HepG2 (cell line): ENCODE measurements around the gene LRRIQ4. TPM values are rescaled to one million over a fixed set of nuclear protein-coding genes. Genes with fewer than 3 reads are reported as not detected.

ENCODE experiments used
- AGO2 ChIP-seq: fragments of 200-400 bp; formaldehyde crosslinking; optimal IDR thresholded peaks from 2 replicates; pipeline ENCODE3; 2017; ENCODE audit warnings: mild to moderate bottlenecking, low read depth, low read length, moderate library complexity
- ATRX ChIP-seq: sonication (generic); formaldehyde crosslinking; IDR thresholded peaks from 2 replicates; pipeline ENCODE4 v1.4.0; 2020; ENCODE audit warnings: missing genetic modification reagents, borderline replicate concordance
- E2F2 ChIP-seq: sonication (generic); formaldehyde crosslinking; IDR thresholded peaks from 2 replicates; pipeline ENCODE4 v1.4.0; 2020; ENCODE audit warnings: missing genetic modification reagents, borderline replicate concordance
- EZH2 ChIP-seq: conservative IDR thresholded peaks from 2 replicates; pipeline ENCODE4 v1.6.1; 2012; ENCODE audit warnings: mild to moderate bottlenecking, low read depth, low read length, moderate library complexity
- HNRNPK ChIP-seq: fragments of 200-400 bp; formaldehyde crosslinking; IDR thresholded peaks from 2 replicates; pipeline ENCODE4 v1.6.1; 2018; ENCODE audit warnings: low read length, low read depth, moderate library complexity, mild to moderate bottlenecking; ENCODE audit not compliant: poor library complexity, severe bottlenecking
- IKZF5 ChIP-seq: IDR thresholded peaks from 2 replicates; pipeline ENCODE4 v1.6.1; 2018; ENCODE audit warnings: missing genetic modification reagents, mild to moderate bottlenecking, missing compliant biosample characterization
- KDM2A ChIP-seq: sonication (generic); formaldehyde crosslinking; IDR thresholded peaks from 2 replicates; pipeline ENCODE4 v1.4.0; 2020; ENCODE audit warnings: low read depth, missing genetic modification reagents, borderline replicate concordance
- MZF1 ChIP-seq: sonication (generic); formaldehyde crosslinking; IDR thresholded peaks from 2 replicates; pipeline ENCODE4 v1.8.1; 2023; ENCODE audit warnings: mild to moderate bottlenecking, missing genetic modification reagents, borderline replicate concordance
- NCOA2 ChIP-seq: sonication (generic); formaldehyde crosslinking; IDR thresholded peaks from 2 replicates; pipeline ENCODE4 v1.8.0; 2022; ENCODE audit warnings: inconsistent platforms
- NFE2L1 ChIP-seq: sonication (generic); formaldehyde crosslinking; IDR thresholded peaks from 2 replicates; pipeline ENCODE4 v1.4.0; 2020; ENCODE audit warnings: missing genetic modification reagents, mild to moderate bottlenecking, borderline replicate concordance
- NFKBIZ ChIP-seq: IDR thresholded peaks from 2 replicates; pipeline ENCODE4 v1.6.1; 2018; ENCODE audit warnings: missing genetic modification reagents, missing compliant biosample characterization
- PATZ1 ChIP-seq: sonication (generic); formaldehyde crosslinking; IDR thresholded peaks from 2 replicates; pipeline ENCODE4 v1.4.0; 2020; ENCODE audit warnings: missing genetic modification reagents
- PPARG ChIP-seq: conservative IDR thresholded peaks from 2 replicates; pipeline ENCODE4 v1.6.1; 2016; ENCODE audit warnings: missing biosample characterization, missing genetic modification reagents
- PRPF4 ChIP-seq: fragments of 200-400 bp; formaldehyde crosslinking; IDR thresholded peaks from 2 replicates; pipeline ENCODE4 v1.6.1; 2016; ENCODE audit warnings: low read length, low read depth; ENCODE audit not compliant: poor library complexity, severe bottlenecking
- RORA ChIP-seq: sonication (generic); formaldehyde crosslinking; IDR thresholded peaks from 2 replicates; pipeline ENCODE4 v1.5.0; 2020; ENCODE audit warnings: mild to moderate bottlenecking, missing genetic modification reagents, moderate library complexity
- RXRA ChIP-seq: sonication (generic); formaldehyde crosslinking; IDR thresholded peaks from 2 replicates; pipeline ENCODE4 v1.5.1; 2020; ENCODE audit warnings: missing genetic modification reagents
- SIN3B ChIP-seq: fragments of 150-350 bp; IDR thresholded peaks from 2 replicates; pipeline ENCODE4 v1.6.1; 2014; ENCODE audit warnings: low read length
- SNAI1 ChIP-seq: sonication (generic); formaldehyde crosslinking; IDR thresholded peaks from 2 replicates; pipeline ENCODE4 v1.5.0; 2020; ENCODE audit warnings: mild to moderate bottlenecking, missing genetic modification reagents, borderline replicate concordance
- TBP ChIP-seq: sonication (generic); formaldehyde crosslinking; IDR thresholded peaks from 2 replicates; pipeline ENCODE4 v1.5.0; 2020; ENCODE audit warnings: missing genetic modification reagents
- WIZ ChIP-seq: sonication (generic); formaldehyde crosslinking; IDR thresholded peaks from 2 replicates; pipeline ENCODE4 v1.5.1; 2020; ENCODE audit warnings: mild to moderate bottlenecking, missing genetic modification reagents
- ZBTB43 ChIP-seq: sonication (generic); formaldehyde crosslinking; conservative IDR thresholded peaks from 2 replicates; pipeline ENCODE4 v1.4.0; 2020; ENCODE audit warnings: missing genetic modification reagents
- ZNF761 ChIP-seq: sonication (generic); formaldehyde crosslinking; conservative IDR thresholded peaks from 2 replicates; pipeline ENCODE4 v1.4.0; 2020; ENCODE audit warnings: mild to moderate bottlenecking, missing genetic modification reagents
- ZNF879 ChIP-seq: sonication (generic); formaldehyde crosslinking; IDR thresholded peaks from 2 replicates; pipeline ENCODE4 v1.8.1; 2023; ENCODE audit warnings: missing genetic modification reagents
- polyA plus RNA-seq, 8 experiments: library from polyadenylated mRNA; depleted of rRNA in 3 of 8; stranded (reverse) in 7 of 8; unstranded in 1 of 8; fragments of >200 nt; fragmentation: Illumina TruSeq in 4 of 8; extraction: Trizol in 4 of 8; gene quantifications; 2 replicates each; pipeline versions ENCODE4 v1.2.1 to v1.2.3, GENCODE V29; 2011 to 2016; ENCODE audit warnings: low read depth in 4 of 8, missing spikeins in 1 of 8, mixed read lengths in 1 of 8; ENCODE audit not compliant: insufficient read depth in 1 of 8
- total RNA-seq, 5 experiments: library from RNA; depleted of rRNA; stranded (reverse); fragments of >200 nt; fragmentation: Illumina TruSeq; extraction: Trizol; gene quantifications; 2 replicates each; pipeline ENCODE4 v1.2.3, GENCODE V29; 2016; ENCODE audit warnings: low read depth in 1 of 5

LRRIQ4 gene
- total and polyA plus RNA-seq, 2 of the 13 experiments (the other 11 are each of a cell fraction or from before 2014, with no cell fraction given) = not detected

GRCh38 chr3:169772897-169773816 is 39.5 kb upstream of the LRRIQ4 start, which contains the start of gene MYNN (continued):
- TF ChIP-seq NFE2L1 (CRISPR knock-in tag) (no peak), IKZF5 (CRISPR knock-in tag) (no peak; the same call in none of the 2 replicates), NCOA2 (CRISPR knock-in tag) (peak; percentile 45; the same call in 1 of the 2 replicates), RXRA (0 out of 2 replicates have a peak, but pooled peaks have one; percentile 51), EZH2 (no peak), MZF1 (0 out of 2 replicates have a peak, but pooled peaks have one; percentile 16), TBP (CRISPR knock-in tag) (peak; percentile 85; the same call in 1 of the 2 replicates), SIN3B (peak; percentile 73), WIZ (CRISPR knock-in tag) (peak; percentile 71; the same call in 1 of the 2 replicates), ATRX (CRISPR knock-in tag) (no peak), SNAI1 (peak; percentile 88; the same call in 1 of the 2 replicates), AGO2 (peak; percentile 96), NFKBIZ (CRISPR knock-in tag) (no peak; the same call in 1 of the 2 replicates), ZNF879 (peak; percentile 81; the same call in 1 of the 2 replicates), ZBTB43 (CRISPR knock-in tag) (peak; percentile 77), PRPF4 (no peak), HNRNPK (no peak), PATZ1 (CRISPR knock-in tag) (peak; percentile 88), KDM2A (CRISPR knock-in tag) (peak; percentile 93), PPARG (CRISPR knock-in tag) (no peak), E2F2 (peak; percentile 95; the same call in 1 of the 2 replicates), ZNF761 (CRISPR knock-in tag) (peak; percentile 65; the same call in 1 of the 2 replicates), RORA (no peak)
